SU-DHL-6 (cell line): ENCODE results near the gene ANO10.

Experiments used
- CTCF ChIP-seq: fragments of 200-600 bp; sonication (generic); IDR thresholded peaks from one replicate; pipeline ENCODE4 v1.5.1; 2017; ENCODE audit warnings: antibody characterized with exemption, mild to moderate bottlenecking, low read length, moderate library complexity; ENCODE audit not compliant: insufficient read depth, poor library complexity, severe bottlenecking
- EZH2phosphoT487 ChIP-seq: fragments of 200-600 bp; sonication (generic), shearing (Covaris generic); conservative IDR thresholded peaks from 2 replicates; pipeline ENCODE4 v1.6.1; 2018; ENCODE audit warnings: mild to moderate bottlenecking, antibody characterized with exemption, low read length, moderate library complexity, mixed read lengths

- no peak for TF ChIP-seq CTCF
- no peak for TF ChIP-seq EZH2phosphoT487
These were observed 63.6 kb downstream of the ANO10 start for GRCh38 chr3:43558171-43558570.
